HG03139 (cell line): Measurements from ENCODE around the gene G3BP1.
A peak's percentile ranks its signal among the peaks of the same experiment; 100 is the strongest.
"Not testable (repeated sequence)": the region's sequence is repeated elsewhere in the genome, so short reads cannot be mapped to it uniquely, and the experiment has no call there.

Source experiments
- ATAC-seq: cut with Tn5 transposase; IDR thresholded peaks from one replicate; pipeline ENCODE4 v1.9.1; 2021; ENCODE audit not compliant: unreplicated experiment

G3BP1 gene

GRCh38 chr5:151751593-151751992 is 20.2 kb upstream of the G3BP1 start:
- ATAC-seq, result no peak

GRCh38 chr5:151755383-151755782 is 16.4 kb upstream of the G3BP1 start:
- ATAC-seq, result no peak

- no peak for ATAC-seq
Observed at GRCh38 chr5:151757233-151758140, 14.3 kb upstream of the G3BP1 start.

- ATAC-seq, result no peak
Observed at GRCh38 chr5:151758141-151758429, 13.7 kb upstream of the G3BP1 start.

GRCh38 chr5:151758430-151759241 is 13.1 kb upstream of the G3BP1 start, which contains the start of gene ATOX1:
Gene ATOX1 (minus strand): TSS chr5:151758631. CDS start chr5:151758551, 80 bp downstream.
- peak; percentile 99 for ATAC-seq

GRCh38 chr5:151764801-151765200 is 7.0 kb upstream of the G3BP1 start:
- ATAC-seq, result no peak

- ATAC-seq, result no peak
Observed at GRCh38 chr5:151766975-151767374, 4.8 kb upstream of the G3BP1 start.

- peak; percentile 20 for ATAC-seq
Observed at GRCh38 chr5:151770383-151771258, 1.1 kb upstream of the G3BP1 start.

GRCh38 chr5:151772029-151772845 is 483 bp downstream of the G3BP1 start:
- ATAC-seq, result peak; percentile 4

GRCh38 chr5:151772846-151773561 is 1.2 kb downstream of the G3BP1 start:
- no peak for ATAC-seq

- no peak for ATAC-seq
Observed at GRCh38 chr5:151773951-151774350, 2.2 kb downstream of the G3BP1 start.

- ATAC-seq, result no peak
Observed at GRCh38 chr5:151775025-151775606, 3.4 kb downstream of the G3BP1 start.

GRCh38 chr5:151779531-151780125 is 7.9 kb downstream of the G3BP1 start:
- ATAC-seq, result no peak

GRCh38 chr5:151780348-151780747 is 8.6 kb downstream of the G3BP1 start:
- no peak for ATAC-seq

GRCh38 chr5:151781201-151781600 is 9.4 kb downstream of the G3BP1 start:
- ATAC-seq, result no peak

GRCh38 chr5:151783664-151784063 is 11.9 kb downstream of the G3BP1 start:
- ATAC-seq, result not testable (repeated sequence)

- no peak for ATAC-seq
Observed at GRCh38 chr5:151784141-151784540, 12.4 kb downstream of the G3BP1 start.

- no peak for ATAC-seq
Observed at GRCh38 chr5:151786468-151786867, 14.7 kb downstream of the G3BP1 start.

- ATAC-seq, result no peak
Observed at GRCh38 chr5:151787817-151788216, 16.1 kb downstream of the G3BP1 start.
